ENCODE data around the gene C1orf21. TPM values are rescaled to one million over a fixed set of nuclear protein-coding genes. Genes with fewer than 3 reads are reported as not detected.

The C1orf21 gene
- polyA plus RNA-seq, 1 of the 3 experiments (the other 2 are of a cell fraction), result 4.8 TPM

DNA sequence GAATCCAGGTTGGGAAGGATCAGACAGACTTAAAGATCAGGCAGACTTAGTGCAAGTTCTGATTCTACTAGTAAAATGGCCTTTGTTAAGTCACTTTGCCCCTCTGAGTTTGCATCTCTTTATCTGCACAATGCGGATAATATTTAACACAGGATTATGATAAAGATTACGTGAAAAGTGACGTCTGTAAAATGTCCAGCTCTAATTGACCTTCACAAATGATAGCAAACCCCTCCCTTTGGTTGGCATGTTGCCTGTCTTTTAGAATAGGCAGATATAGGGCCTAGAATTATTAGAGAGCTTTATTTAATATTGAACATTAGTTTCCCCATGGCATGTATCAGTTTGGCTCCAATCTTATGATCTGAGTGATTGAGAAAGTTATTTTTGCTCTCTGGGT lies 55.4 kb downstream of the C1orf21 start (continued):
- TF ChIP-seq, protein P1, sequence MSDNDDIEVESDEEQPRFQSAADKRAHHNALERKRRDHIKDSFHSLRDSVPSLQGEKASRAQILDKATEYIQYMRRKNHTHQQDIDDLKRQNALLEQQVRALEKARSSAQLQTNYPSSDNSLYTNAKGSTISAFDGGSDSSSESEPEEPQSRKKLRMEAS (IDR thresholded peaks at IDR 0.05; ENCODE audit: low read depth), result no peak
- TF ChIP-seq EZH2phosphoT487 (IDR thresholded peaks at IDR 0.05; ENCODE audit: borderline replicate concordance, low read depth), result no peak

DNA sequence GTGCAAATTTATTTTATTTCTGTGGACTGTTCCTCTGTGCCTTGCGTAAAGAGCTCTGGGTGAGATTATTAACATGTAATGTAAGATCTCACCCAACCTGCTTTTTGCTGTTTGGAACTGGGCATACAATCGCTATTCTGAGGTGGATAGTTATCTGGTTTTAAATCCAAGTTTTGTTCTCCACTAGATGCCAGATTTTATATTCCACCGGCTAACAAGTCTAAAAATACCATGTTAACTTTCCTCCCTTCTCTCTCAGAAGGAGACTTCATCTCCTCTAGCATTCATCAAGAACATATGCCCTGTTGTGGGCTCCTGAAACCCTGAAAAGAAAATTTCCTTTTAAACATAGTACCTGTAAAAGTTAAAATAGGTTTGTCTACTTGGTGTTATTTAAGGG lies 56.4 kb downstream of the C1orf21 start:
- H2AFZ ChIP-seq (ENCODE audit: low read depth), result no peak overlapping the region
- H3K27me3 ChIP-seq (ENCODE audit: insufficient read depth), result no peaks in the 10 kb centered on the region
- H4K20me1 ChIP-seq (ENCODE audit: insufficient read depth), result no peaks in the 10 kb centered on the region
- 83% methylated on average over 3 of the region's 3 CpGs for WGBS (ENCODE audit: low lambda C conversion rate)
- TF ChIP-seq, protein P2, sequence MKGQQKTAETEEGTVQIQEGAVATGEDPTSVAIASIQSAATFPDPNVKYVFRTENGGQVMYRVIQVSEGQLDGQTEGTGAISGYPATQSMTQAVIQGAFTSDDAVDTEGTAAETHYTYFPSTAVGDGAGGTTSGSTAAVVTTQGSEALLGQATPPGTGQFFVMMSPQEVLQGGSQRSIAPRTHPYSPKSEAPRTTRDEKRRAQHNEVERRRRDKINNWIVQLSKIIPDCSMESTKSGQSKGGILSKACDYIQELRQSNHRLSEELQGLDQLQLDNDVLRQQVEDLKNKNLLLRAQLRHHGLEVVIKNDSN (IDR thresholded peaks at IDR 0.05; ENCODE audit: borderline replicate concordance, low read depth), result no peak
- TF ChIP-seq FOSL2 (IDR thresholded peaks at IDR 0.05; ENCODE audit: borderline replicate concordance, low read depth), result no peak
- no peak for TF ChIP-seq RXRA (IDR thresholded peaks at IDR 0.05; ENCODE audit: borderline replicate concordance, low read depth)
- TF ChIP-seq EP300 (IDR thresholded peaks at IDR 0.05; ENCODE audit: borderline replicate concordance in 1 of 2, low read depth in 1 of 2, low read length in 1 of 2), result no peak
- TF ChIP-seq RCOR1 (IDR thresholded peaks at IDR 0.05; ENCODE audit: low read length), result no peak
- no peak for TF ChIP-seq POLR2AphosphoS5 (IDR thresholded peaks at IDR 0.05; ENCODE audit: low read depth, low read length)
- TF ChIP-seq ELF1 (IDR thresholded peaks at IDR 0.05), result no peak
- TF ChIP-seq GATA2 (CRISPR knock-in tag; IDR thresholded peaks at IDR 0.05), result no peak
- no peak for TF ChIP-seq SIN3A (IDR thresholded peaks at IDR 0.05; ENCODE audit: borderline replicate concordance, low read depth, low read length)
- TF ChIP-seq, protein P3, sequence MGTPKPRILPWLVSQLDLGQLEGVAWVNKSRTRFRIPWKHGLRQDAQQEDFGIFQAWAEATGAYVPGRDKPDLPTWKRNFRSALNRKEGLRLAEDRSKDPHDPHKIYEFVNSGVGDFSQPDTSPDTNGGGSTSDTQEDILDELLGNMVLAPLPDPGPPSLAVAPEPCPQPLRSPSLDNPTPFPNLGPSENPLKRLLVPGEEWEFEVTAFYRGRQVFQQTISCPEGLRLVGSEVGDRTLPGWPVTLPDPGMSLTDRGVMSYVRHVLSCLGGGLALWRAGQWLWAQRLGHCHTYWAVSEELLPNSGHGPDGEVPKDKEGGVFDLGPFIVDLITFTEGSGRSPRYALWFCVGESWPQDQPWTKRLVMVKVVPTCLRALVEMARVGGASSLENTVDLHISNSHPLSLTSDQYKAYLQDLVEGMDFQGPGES (IDR thresholded peaks at IDR 0.05; ENCODE audit: low read depth, low read length), result no peak
- TF ChIP-seq EZH2phosphoT487 (IDR thresholded peaks at IDR 0.05; ENCODE audit: borderline replicate concordance, low read depth), result no peak
- no peak for TF ChIP-seq FOXM1 (IDR thresholded peaks at IDR 0.05; ENCODE audit: low read depth)
- TF ChIP-seq, protein P4, sequence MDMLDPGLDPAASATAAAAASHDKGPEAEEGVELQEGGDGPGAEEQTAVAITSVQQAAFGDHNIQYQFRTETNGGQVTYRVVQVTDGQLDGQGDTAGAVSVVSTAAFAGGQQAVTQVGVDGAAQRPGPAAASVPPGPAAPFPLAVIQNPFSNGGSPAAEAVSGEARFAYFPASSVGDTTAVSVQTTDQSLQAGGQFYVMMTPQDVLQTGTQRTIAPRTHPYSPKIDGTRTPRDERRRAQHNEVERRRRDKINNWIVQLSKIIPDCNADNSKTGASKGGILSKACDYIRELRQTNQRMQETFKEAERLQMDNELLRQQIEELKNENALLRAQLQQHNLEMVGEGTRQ (IDR thresholded peaks at IDR 0.05; ENCODE audit: borderline replicate concordance, low read depth, low read length), result no peak
- no peak for TF ChIP-seq JUND (IDR thresholded peaks at IDR 0.05)
- no peaks in the 10 kb centered on the region for H3F3A ChIP-seq (replicated peaks; ENCODE audit: insufficient read depth)
- H3K9ac ChIP-seq, result no peak overlapping the region
- H3K9me3 ChIP-seq, result no peaks in the 10 kb centered on the region
- H3K4me3 ChIP-seq (ENCODE audit: low read depth in 2 of 2, low read length in 1 of 2), result no peak overlapping the region
- no peak for DNase-seq
- peaks cover 0 to 11% of the 10 kb centered on the region in 2 experiments; a peak in 2 of 4 replicates for H3K4me1 ChIP-seq (ENCODE audit: control insufficient read depth in 1 of 2, insufficient read depth in 2 of 2, low read depth in 1 of 2, low read length in 1 of 2)
- H3K9me2 ChIP-seq, result no peaks in the 10 kb centered on the region
- ChIA-PET CTCF (interaction anchor here (1.0 to 1.5 kb wide), 4 partner anchors 9 to 249 kb away, joined by 3 to 4 read pairs (median 3); no protein-coding TSS in a partner anchor), POLR2A (no interaction called here)
- H3K36me3 ChIP-seq (replicated peaks in 1 of 2; ENCODE audit: control insufficient read depth in 1 of 2, insufficient read depth in 2 of 2, low read length in 1 of 2), result no peaks in the 10 kb centered on the region
- no peaks in the 10 kb centered on the region for H3K79me2 ChIP-seq (ENCODE audit: insufficient read depth)
- no peak overlapping the region; a peak in 1 of 4 replicates for H3K27ac ChIP-seq (ENCODE audit: low read depth in 2 of 2, low read length in 1 of 2)
- no peak overlapping the region for H3K4me2 ChIP-seq

Measured in SK-N-SH (cell line).